H1 (cell line): ENCODE results near the gene CA14. TPM values are rescaled to one million over a fixed set of nuclear protein-coding genes. Genes with fewer than 3 reads are reported as not detected.

Experiments used
- CBX5 ChIP-seq: fragments of 300-800, 300-1000 bp; sonication (generic); IDR thresholded peaks from 2 replicates; pipeline ENCODE4 v1.7.1; 2016; ENCODE audit warnings: antibody characterized with exemption, low read length, low read depth
- CHD1 ChIP-seq: IDR thresholded peaks from 2 replicates; pipeline ENCODE4 v1.6.1; 2012; ENCODE audit warnings: low read depth, low read length, improper control_type of control experiment
- CHD2 ChIP-seq: IDR thresholded peaks from 2 replicates; pipeline ENCODE4 v1.6.1; 2012; ENCODE audit warnings: low read length, improper control_type of control experiment
- CTBP2 ChIP-seq: IDR thresholded peaks from 2 replicates; pipeline ENCODE4 v1.7.0; 2011; ENCODE audit warnings: borderline replicate concordance, mild to moderate bottlenecking, moderate library complexity, mixed read lengths, low read length; ENCODE audit not compliant: insufficient read depth, insufficient read length
- GABPA ChIP-seq: IDR thresholded peaks from 2 replicates; pipeline ENCODE4 v1.6.1; 2011; ENCODE audit warnings: mild to moderate bottlenecking, low read length, moderate library complexity, borderline replicate concordance; ENCODE audit not compliant: insufficient read depth
- PHF8 ChIP-seq: fragments of 200-600 bp; sonication (generic); conservative IDR thresholded peaks from 2 replicates; pipeline ENCODE4 v1.7.1; 2012; ENCODE audit warnings: low read depth, mild to moderate bottlenecking, inconsistent platforms, low read length, moderate library complexity
- POLR2A ChIP-seq, 2 experiments: IDR thresholded peaks; 1 replicate in 1 of 2; 2 replicates in 1 of 2; pipeline ENCODE4 v1.6.1; 2011; ENCODE audit warnings: low read depth in 2 of 2, low read length in 2 of 2, mild to moderate bottlenecking in 2 of 2; ENCODE audit errors: control extremely low read depth in 1 of 2
- POLR2AphosphoS5 ChIP-seq: IDR thresholded peaks from 2 replicates; pipeline ENCODE4 v1.6.1; 2011; ENCODE audit warnings: low read depth, low read length
- RFX5 ChIP-seq: IDR thresholded peaks from 2 replicates; pipeline ENCODE4 v1.6.1; 2011; ENCODE audit warnings: low read depth, low read length, improper control_type of control experiment, borderline replicate concordance
- RXRA ChIP-seq: IDR thresholded peaks from 2 replicates; pipeline ENCODE4 v1.6.1; 2011; ENCODE audit warnings: low read depth, mild to moderate bottlenecking, low read length, moderate library complexity; ENCODE audit not compliant: insufficient read depth
- SRF ChIP-seq: IDR thresholded peaks from 2 replicates; pipeline ENCODE4 v1.6.1; 2011; ENCODE audit warnings: mild to moderate bottlenecking, low read depth, low read length, moderate library complexity
- TAF1 ChIP-seq: IDR thresholded peaks from 2 replicates; pipeline ENCODE4 v1.6.1; 2011; ENCODE audit warnings: mild to moderate bottlenecking, low read depth, low read length
- TBP ChIP-seq: IDR thresholded peaks from 2 replicates; pipeline ENCODE4 v1.6.1; 2011; ENCODE audit warnings: low read depth, low read length, improper control_type of control experiment
- YY1 ChIP-seq: IDR thresholded peaks from 2 replicates; pipeline ENCODE4 v1.6.1; 2011; ENCODE audit warnings: low read depth, mild to moderate bottlenecking, low read length
- polyA plus RNA-seq, 7 experiments: library from polyadenylated mRNA; depleted of rRNA in 3 of 7; stranded (reverse) in 5 of 7; unstranded in 2 of 7; fragments of >200 nt in 5 of 7; fragments of 200-250 nt in 2 of 7; gene quantifications; 1 replicate in 5 of 7; 2 replicates in 1 of 7; 4 replicates in 1 of 7; pipeline versions ENCODE4 v1.2.1 to v1.2.3, GENCODE V29; 2011 to 2013; ENCODE audit warnings: missing spikeins in 2 of 7, mixed read lengths in 2 of 7
- total RNA-seq: library from RNA; stranded (reverse); fragmentation: NEBNext Ultra II Directional; extraction: Animal tissue kit (Norgen Biotek cat#: 25700); gene quantifications from 2 replicates; pipeline ENCODE4 v1.2.1, GENCODE V29; 2021

CA14 gene
- total and polyA plus RNA-seq, 2 of the 8 experiments (the other 6 are each of a cell fraction or from before 2014, with no cell fraction given): 52.3 to 105 TPM

GRCh38 chr1:150256554-150257341, 826 bp upstream of the CA14 start (continued):
- no peak for TF ChIP-seq GABPA
- no peak for TF ChIP-seq RXRA
- TF ChIP-seq RFX5: no peak
- TF ChIP-seq CHD1: no peak
- TF ChIP-seq CTBP2: no peak
- TF ChIP-seq YY1: no peak
- TF ChIP-seq TBP: no peak
- TF ChIP-seq POLR2AphosphoS5: peak; percentile 92
- peak; percentile 36 to 81 for TF ChIP-seq POLR2A (IDR thresholded peaks at IDR 0.05; ENCODE audit: control extremely low read depth in 1 of 2, low read depth in 2 of 2, low read length in 2 of 2)
- no peak for TF ChIP-seq CBX5
- TF ChIP-seq CHD2: no peak
- no peak for TF ChIP-seq PHF8
- TF ChIP-seq SRF: no peak
- TF ChIP-seq TAF1: peak; percentile 57
